ENCODE measurements around the gene ZNF746.
"Not testable (repeated sequence)": the region's sequence is repeated elsewhere in the genome, so short reads cannot be mapped to it uniquely, and the experiment has no call there.

ZNF746 gene

GRCh38 chr7:149457766-149458165 lies 39.8 kb downstream of the ZNF746 start:
- FAIRE-seq: no peak

GRCh38 chr7:149456506-149457421 lies 40.8 kb downstream of the ZNF746 start:
- no peak for FAIRE-seq

GRCh38 chr7:149455175-149455950 lies 42.2 kb downstream of the ZNF746 start:
- no peak for FAIRE-seq

- FAIRE-seq: no peak
Observed at GRCh38 chr7:149454750-149455149, 42.9 kb downstream of the ZNF746 start.

- no peak for FAIRE-seq
Observed at GRCh38 chr7:149454006-149454405, 43.6 kb downstream of the ZNF746 start.

- no peak for FAIRE-seq
Observed at GRCh38 chr7:149450821-149451220, 46.8 kb downstream of the ZNF746 start.

GRCh38 chr7:149449897-149450296 lies 47.7 kb downstream of the ZNF746 start:
- FAIRE-seq: no peak

- FAIRE-seq: no peak
Observed at GRCh38 chr7:149448961-149449360, 48.6 kb downstream of the ZNF746 start.

GRCh38 chr7:149446026-149446425 lies 51.6 kb downstream of the ZNF746 start:
- FAIRE-seq: not testable (repeated sequence)

GRCh38 chr7:149444287-149444686 lies 53.3 kb downstream of the ZNF746 start:
- FAIRE-seq: no peak

- FAIRE-seq: no peak
Observed at GRCh38 chr7:149443523-149443922, 54.1 kb downstream of the ZNF746 start.

GRCh38 chr7:149442924-149443323 lies 54.7 kb downstream of the ZNF746 start:
- FAIRE-seq: no peak

- no peak for FAIRE-seq
Observed at GRCh38 chr7:149440222-149440621, 57.4 kb downstream of the ZNF746 start.

GRCh38 chr7:149436358-149436757 lies 61.3 kb downstream of the ZNF746 start:
- no peak for FAIRE-seq

GRCh38 chr7:149433124-149433523 lies 64.5 kb downstream of the ZNF746 start:
- FAIRE-seq: no peak

GRCh38 chr7:149432121-149432691 lies 65.4 kb downstream of the ZNF746 start:
- FAIRE-seq: no peak

- FAIRE-seq: no peak
Observed at GRCh38 chr7:149431486-149432120, 66.0 kb downstream of the ZNF746 start.

- FAIRE-seq: no peak
Observed at GRCh38 chr7:149430192-149430591, 67.4 kb downstream of the ZNF746 start.

GRCh38 chr7:149427893-149428292 lies 69.7 kb downstream of the ZNF746 start:
- no peak for FAIRE-seq

GRCh38 chr7:149427096-149427680 lies 70.4 kb downstream of the ZNF746 start:
- no peak for FAIRE-seq

GRCh38 chr7:149423449-149424110 lies 74.0 kb downstream of the ZNF746 start:
- FAIRE-seq: no peak

GRCh38 chr7:149422914-149423301 lies 74.7 kb downstream of the ZNF746 start:
- FAIRE-seq: no peak

Measured in TTC549 (cell line).